Measurements from ENCODE around the gene BCCIP.
A peak's percentile ranks its signal among the peaks of the same experiment; 100 is the strongest.

Gene BCCIP

DNA sequence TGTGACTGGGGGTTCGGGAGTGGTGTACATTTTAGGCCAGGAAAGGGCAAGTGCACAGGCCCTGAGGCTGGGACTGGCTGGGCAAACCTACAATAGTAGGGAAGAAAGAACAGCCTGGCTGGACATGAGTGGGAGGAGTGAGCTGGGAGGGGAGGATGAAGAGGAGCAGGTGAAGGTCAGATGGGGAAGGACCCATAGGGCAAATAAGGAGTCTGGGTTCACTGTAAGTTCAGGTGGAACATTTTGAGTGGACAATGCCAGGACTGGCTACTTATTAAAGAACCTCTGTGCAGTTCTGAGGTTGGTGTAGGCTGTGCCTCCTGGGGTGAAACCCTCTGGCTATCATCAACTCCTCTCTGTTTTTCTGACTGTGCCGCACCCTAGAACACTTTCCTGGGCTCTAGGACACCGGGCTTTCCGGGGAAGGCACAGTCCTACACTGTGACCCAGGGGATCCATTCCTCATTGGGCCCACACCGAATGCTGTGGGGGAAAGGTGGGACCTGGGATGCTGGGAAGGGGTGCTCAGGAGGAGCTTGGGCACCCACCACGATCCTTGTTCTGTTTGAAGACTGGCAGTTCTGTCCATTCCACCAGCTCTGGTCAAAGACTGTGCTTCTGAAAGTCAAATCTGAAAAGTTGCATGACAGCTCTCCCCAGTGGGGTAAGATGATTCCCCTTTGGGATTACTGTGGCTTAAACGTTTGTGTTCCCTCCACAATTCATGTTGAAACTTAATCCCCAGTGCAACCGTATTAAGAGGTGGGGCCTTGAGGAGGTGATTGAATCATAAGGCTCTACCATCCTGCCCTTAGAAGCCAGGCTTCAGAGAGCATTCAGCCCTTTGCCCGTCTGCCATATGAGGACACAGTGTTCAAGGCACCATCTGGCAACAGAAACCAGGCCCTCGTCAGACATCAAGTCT is 43.7 kb upstream of the BCCIP start:
- TF ChIP-seq, protein P1, sequence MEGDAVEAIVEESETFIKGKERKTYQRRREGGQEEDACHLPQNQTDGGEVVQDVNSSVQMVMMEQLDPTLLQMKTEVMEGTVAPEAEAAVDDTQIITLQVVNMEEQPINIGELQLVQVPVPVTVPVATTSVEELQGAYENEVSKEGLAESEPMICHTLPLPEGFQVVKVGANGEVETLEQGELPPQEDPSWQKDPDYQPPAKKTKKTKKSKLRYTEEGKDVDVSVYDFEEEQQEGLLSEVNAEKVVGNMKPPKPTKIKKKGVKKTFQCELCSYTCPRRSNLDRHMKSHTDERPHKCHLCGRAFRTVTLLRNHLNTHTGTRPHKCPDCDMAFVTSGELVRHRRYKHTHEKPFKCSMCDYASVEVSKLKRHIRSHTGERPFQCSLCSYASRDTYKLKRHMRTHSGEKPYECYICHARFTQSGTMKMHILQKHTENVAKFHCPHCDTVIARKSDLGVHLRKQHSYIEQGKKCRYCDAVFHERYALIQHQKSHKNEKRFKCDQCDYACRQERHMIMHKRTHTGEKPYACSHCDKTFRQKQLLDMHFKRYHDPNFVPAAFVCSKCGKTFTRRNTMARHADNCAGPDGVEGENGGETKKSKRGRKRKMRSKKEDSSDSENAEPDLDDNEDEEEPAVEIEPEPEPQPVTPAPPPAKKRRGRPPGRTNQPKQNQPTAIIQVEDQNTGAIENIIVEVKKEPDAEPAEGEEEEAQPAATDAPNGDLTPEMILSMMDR (conservative IDR thresholded peaks at IDR 0.05; ENCODE audit: control insufficient read depth, insufficient read depth, low read depth, low read length): no peak
- H3K4me3 ChIP-seq (ENCODE audit: control insufficient read depth, low read depth, low read length): no peak overlapping the region
- no peak for DNase-seq (ENCODE audit: low read depth)

DNA sequence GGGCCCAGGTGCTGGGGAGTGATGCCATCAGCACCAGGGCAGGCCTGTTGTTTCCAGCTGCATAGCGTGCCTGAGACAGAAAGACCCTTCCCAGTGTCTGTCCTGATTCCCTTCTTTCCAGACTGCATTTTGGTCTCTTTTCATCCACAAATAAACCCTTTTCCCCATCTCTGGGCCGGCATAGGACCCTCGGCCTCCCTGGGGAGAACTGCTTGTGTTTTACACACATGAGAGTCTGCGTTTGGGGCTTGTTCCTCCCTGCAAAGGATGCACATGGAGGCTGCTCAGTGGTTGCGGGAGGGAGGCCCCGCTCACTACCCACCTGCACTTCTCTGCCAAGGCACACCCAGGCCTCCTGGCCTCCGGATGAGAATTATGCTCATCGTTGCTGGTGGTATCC is 42.0 kb upstream of the BCCIP start:
- DNase-seq (ENCODE audit: low read depth): no peak
- TF ChIP-seq, protein P1 (conservative IDR thresholded peaks at IDR 0.05; ENCODE audit: control insufficient read depth, insufficient read depth, low read depth, low read length): no peak
- no peak overlapping the region for H3K4me3 ChIP-seq (ENCODE audit: control insufficient read depth, low read depth, low read length)

DNA sequence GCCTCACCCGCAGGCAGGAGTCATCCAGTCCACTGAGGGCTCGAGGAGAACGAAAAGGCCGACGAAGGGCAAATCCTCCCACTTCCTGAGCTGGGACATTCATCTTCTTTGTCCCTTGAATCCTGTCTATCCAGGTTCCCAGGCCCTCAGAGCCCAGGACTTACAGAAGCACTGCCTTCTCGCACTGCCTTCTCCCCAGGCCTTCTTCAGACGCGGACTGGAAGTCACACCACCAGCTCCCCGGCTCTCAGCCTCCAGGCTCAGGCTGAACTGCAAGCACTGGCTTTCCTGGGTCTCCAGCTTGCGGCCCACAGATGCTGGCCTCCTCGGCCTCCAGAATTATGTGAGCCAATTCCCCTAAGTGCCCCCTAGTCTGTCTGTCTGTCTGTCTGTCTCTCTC is 41.3 kb upstream of the BCCIP start:
- no peak overlapping the region for H3K4me3 ChIP-seq (ENCODE audit: control insufficient read depth, low read depth, low read length)
- DNase-seq (ENCODE audit: low read depth): no peak
- TF ChIP-seq, protein P1 (conservative IDR thresholded peaks at IDR 0.05; ENCODE audit: control insufficient read depth, insufficient read depth, low read depth, low read length): no peak

DNA sequence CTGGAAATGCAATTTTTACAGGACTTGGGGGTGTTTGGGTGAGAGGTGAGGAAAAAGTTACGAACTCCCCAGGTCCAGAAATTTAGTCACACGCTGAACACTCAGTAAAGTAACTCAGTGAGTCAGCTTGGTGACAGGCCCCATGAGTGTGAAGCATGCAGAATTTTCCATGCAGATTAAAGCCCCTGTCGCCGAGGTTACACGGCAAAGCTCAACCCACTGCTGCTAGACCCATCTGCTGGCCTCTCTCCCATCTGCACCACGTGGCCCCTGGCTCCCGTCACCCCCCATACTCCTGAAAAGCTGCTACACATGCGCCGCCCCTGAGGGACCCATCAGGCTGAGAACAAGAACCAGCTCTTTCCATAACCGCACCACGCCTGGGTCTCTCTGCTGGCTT is 40.7 kb upstream of the BCCIP start:
- TF ChIP-seq, protein P1 (conservative IDR thresholded peaks at IDR 0.05; ENCODE audit: control insufficient read depth, insufficient read depth, low read depth, low read length): no peak
- peak; percentile 6 for DNase-seq (ENCODE audit: low read depth)
- H3K4me3 ChIP-seq (ENCODE audit: control insufficient read depth, low read depth, low read length): no peak overlapping the region

DNA sequence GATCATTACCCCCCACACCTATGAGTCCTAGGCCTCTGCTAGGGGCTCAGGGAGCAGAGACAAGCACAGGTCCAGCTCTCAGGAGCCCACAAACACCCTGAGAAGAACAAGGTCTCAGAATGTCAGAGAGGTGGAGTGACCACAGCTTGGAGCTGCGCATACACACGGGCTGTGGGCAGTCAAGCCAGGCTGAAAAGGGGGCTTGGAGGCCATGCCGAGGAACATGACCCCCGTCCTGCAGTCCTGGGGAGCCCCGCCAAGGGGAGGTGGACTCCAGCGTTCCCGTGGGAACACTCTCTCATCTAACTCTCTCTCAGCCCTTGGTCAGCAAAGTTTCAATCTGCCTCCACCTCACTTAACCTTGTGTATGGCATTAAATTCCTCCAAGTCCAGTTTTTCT is 39.9 kb upstream of the BCCIP start:
- no peak overlapping the region for H3K4me3 ChIP-seq (ENCODE audit: control insufficient read depth, low read depth, low read length)
- TF ChIP-seq, protein P1 (conservative IDR thresholded peaks at IDR 0.05; ENCODE audit: control insufficient read depth, insufficient read depth, low read depth, low read length): no peak
- DNase-seq (ENCODE audit: low read depth): no peak

DNA sequence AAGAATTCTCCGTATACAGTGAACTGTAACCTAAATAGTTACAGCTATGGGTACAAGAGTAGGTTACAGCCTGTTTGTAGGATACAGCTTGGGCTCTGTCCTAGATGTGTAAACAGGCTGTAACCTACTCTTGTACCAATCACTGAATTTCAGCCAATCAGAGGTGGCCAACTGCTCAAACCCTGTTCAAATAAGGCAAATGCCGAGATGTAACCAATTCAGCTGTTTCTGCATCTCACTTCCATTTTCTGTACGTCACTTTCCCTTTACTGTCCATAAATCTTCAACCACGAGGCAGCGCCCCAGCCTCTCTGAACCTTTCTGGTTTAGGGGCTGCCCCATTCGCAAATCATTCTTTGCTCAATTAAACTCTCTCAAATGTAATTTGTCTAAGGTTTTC is 39.4 kb upstream of the BCCIP start:
- H3K4me3 ChIP-seq (ENCODE audit: control insufficient read depth, low read depth, low read length): no peak overlapping the region
- no peak for DNase-seq (ENCODE audit: low read depth)
- TF ChIP-seq, protein P1 (conservative IDR thresholded peaks at IDR 0.05; ENCODE audit: control insufficient read depth, insufficient read depth, low read depth, low read length): no peak
